Activated CD4-positive, alpha-beta T cell treated with anti-CD3 and anti-CD28 coated beads for 48 hours (primary cell): ENCODE measurements around the gene TGIF1.
"Not testable (repeated sequence)": the region's sequence is repeated elsewhere in the genome, so short reads cannot be mapped to it uniquely, and the experiment has no call there.

Experiments used
- DNase-seq: peaks from one replicate; pipeline ENCODE4 v3.0.0-alpha.2; 2020

TGIF1 gene

DNA sequence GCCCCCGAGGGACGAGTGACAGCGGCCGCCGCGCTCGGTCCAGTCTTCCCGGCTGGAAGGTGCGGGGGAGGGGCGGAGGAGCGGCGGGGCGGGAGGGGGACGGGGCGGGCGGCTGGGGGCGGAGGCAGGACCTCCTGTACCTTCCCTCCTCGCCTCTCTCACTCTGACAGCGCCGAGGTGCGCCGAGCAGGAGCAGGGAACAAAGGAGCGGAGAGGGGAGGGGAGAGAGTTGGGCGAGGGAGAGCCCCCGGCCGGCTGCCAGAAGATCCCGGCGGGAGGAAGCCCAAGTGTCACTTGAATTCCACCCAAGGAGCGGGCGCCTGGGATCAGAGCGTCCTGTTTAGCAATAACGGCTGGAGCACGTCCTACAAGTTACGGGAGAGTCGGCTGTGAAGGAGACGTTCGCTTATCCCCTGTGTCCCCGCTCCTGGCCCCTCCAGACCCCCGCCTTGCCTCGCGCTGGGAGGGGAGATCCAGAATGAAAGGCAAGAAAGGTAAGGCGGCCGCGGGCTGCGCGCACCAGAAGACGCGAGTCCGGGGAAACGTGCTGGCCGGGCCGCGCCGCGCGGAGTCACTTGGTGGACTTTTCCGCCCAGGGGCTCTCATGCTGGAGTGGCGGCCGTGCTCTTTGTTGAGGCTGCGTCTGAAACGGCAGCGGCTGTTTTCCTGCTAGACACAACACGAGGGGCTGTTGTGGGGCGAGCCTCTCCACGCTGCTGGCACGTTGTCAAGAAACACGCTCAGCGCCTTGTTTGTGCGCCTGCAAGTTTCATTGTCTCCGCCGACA is at the start of gene TGIF1:
Gene TGIF1 (plus strand): TSS at position 161 of the 787 bp plus-strand sequence. CDS start 318 bp downstream, at position 479.
- peak; percentile 72 for DNase-seq

- no peak for DNase-seq
These were observed 49.2 kb upstream of the TGIF1 start for GRCh38 chr18:3400567-3401296.

GRCh38 chr18:3401669-3402620 is 48.0 kb upstream of the TGIF1 start:
- DNase-seq = no peak

- no peak for DNase-seq
These were observed 47.0 kb upstream of the TGIF1 start for GRCh38 chr18:3402982-3403451.

- no peak for DNase-seq
These were observed 44.3 kb upstream of the TGIF1 start for GRCh38 chr18:3405713-3406112.

DNA sequence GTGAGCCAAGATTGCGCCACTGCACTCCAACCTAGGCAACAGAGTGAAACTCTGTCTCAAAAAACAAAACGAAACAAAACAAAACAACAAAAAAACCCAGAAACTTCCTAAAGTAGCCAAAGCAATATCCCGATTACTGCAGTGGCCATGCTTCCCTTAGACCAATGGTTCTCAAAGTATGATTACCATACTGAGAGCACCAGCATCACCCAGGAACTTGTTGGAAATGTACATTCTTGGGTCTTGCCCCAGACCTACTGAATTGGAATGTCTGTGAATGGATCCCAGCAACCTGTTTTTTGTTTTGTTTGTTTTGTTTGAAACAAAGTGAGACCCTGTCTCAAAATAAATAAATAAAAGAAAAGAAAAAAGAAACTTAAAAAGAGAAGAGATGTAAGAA is 41.9 kb upstream of the TGIF1 start:
- DNase-seq = no peak

GRCh38 chr18:3409811-3410210 is 40.2 kb upstream of the TGIF1 start:
- DNase-seq = no peak

DNA sequence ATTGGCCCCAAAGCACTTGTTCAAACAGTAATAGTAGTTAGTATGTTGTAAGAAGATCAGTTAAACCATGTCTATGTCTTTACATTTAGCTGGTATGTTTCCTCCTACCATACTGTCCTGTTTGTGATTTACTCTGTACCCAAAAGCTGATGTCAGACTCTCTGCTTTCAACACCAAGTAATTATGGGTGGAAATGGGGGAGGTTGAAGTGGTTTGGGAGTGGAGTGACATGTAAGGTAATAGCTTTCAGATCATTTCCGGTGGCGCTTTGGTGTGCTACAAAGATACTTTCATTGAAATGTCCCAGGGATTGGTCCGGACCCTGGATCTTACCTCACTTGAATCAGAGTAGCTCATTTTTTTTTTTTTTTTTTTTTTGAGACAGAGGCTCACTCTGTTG is 39.7 kb upstream of the TGIF1 start:
- DNase-seq = no peak

DNA sequence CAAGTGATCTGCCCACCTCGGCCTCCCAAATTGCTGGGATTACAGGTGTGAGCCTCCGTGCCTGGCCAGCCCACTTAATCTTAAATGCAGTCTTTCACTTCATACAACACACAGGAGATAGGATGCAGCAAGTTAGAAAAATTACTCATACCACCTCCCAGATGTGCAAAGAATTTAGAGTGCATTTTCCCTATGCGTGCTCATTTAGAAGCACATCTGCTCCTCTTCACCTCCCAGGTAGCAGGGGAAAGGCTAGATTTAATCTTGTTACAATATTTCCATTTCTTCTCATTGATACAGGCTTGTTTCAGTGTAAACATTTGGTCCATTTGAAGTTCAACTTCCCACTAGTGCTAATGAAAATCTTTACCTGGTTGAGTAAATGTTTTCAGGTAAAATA is 39.1 kb upstream of the TGIF1 start:
- DNase-seq = not testable (repeated sequence)

- no peak for DNase-seq
These were observed 38.6 kb upstream of the TGIF1 start for GRCh38 chr18:3411327-3411726.

GRCh38 chr18:3411854-3412268 is 38.1 kb upstream of the TGIF1 start:
- peak; percentile 31 for DNase-seq

DNA sequence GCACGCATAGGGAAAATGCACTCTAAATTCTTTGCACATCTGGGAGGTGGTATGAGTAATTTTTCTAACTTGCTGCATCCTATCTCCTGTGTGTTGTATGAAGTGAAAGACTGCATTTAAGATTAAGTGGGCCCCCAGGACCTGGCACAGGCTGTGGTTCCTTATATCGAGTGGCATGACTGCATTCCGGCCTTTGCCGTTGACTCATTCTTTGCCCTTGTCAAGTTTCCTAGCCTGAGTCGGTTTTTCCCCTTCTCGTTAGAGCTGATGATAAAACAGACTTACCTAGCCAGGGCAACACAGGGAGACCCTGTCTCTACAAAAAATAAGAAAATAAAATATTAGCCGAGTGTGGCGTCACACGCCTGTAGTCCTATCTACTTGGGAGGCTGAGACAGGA is 37.4 kb upstream of the TGIF1 start:
- DNase-seq = peak; percentile 71

- no peak for DNase-seq
These were observed 34.9 kb upstream of the TGIF1 start for GRCh38 chr18:3415110-3415509.

- DNase-seq = no peak
These were observed 31.9 kb upstream of the TGIF1 start for GRCh38 chr18:3418083-3418482.

GRCh38 chr18:3420919-3421279 is 29.1 kb upstream of the TGIF1 start:
- no peak for DNase-seq

- DNase-seq = no peak
These were observed 27.1 kb upstream of the TGIF1 start for GRCh38 chr18:3422905-3423304.

DNA sequence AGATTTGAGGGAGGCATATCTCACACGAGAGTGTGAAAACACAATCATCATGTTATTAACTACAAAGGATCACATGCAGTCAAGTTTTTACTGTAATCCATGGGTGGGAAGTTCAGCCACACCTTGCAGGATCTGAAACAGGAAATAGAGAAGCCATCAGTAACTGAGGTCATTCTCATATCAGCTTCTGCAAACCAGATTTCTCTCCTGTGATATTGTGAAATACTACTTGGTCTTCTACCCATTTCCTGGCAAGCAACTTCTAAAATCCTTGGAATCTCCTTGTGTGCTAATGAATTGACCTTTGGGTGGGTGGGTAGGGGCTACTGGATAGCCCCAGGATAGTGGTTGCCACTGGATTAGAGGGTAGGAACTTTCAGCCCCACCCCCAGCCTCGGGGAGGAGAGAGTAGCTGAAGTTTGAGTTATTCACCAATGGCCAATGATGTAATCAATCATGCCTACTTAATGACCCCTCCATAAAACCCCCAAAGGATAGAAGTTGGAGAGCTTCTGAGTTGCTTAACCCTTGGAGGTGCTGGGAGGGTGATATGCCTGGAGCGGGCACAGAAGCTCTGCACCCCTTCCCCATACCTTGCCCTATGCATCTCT is 25.6 kb upstream of the TGIF1 start:
- no peak for DNase-seq

- no peak for DNase-seq
These were observed 24.9 kb upstream of the TGIF1 start for GRCh38 chr18:3425030-3425429.

DNA sequence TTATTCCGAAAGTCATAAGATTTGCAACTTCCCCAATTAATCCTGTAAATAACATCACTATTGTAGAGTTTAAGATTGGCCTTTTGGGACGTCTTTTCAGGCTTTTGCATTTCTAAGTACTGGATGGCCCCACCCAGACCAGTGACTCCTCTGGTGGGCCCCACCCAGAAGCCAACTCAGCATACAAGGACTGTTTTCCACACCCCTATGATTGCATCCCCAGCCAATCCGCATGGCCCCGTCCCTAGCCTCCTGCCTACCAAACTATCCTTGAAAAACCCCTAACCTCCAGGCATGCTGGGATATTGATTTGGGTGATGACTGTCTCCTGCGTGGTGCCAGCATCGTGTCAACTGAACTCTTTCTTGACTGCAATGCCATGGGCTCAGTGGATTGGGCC is 24.5 kb upstream of the TGIF1 start:
- no peak for DNase-seq

- DNase-seq = no peak
These were observed 23.9 kb upstream of the TGIF1 start for GRCh38 chr18:3426074-3426473.

DNA sequence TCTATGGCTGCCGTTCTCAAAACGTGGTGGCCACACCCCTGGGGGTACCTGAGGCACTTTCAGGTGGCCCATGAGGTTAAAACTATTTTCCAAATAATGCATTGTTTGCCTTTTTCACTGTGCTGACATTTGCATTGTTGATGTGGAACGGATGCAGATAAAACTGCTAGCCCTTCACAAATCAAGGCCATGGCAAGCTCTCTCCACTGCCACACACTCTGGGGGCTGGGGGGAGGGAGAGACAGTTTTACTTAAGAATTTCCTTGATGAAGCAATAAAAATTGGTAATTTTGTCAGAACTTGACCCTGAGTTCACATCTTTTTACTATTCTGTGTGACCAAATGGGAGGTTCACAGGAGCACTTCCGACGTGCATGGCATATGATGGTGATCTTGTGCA is 22.0 kb upstream of the TGIF1 start:
- DNase-seq = no peak

DNA sequence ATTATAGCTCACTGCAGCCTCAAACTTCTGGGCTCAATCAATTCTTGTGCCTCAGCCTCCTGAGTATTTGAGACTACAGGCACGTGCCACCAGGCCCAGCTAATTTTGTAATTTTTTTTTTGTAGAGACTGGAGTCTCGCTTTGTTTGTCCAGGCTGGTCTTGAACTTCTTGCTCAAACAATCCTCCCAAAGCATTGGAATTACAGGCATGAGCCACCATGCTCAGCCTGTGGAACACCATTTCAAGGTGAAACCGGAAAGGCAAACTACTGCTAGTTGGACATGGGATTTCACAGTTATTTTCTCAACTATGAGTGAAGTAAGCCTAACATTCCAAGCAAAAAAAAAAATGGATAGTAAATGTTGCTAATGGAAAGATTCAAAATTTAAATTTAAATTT is 20.9 kb upstream of the TGIF1 start:
- DNase-seq = no peak

DNA sequence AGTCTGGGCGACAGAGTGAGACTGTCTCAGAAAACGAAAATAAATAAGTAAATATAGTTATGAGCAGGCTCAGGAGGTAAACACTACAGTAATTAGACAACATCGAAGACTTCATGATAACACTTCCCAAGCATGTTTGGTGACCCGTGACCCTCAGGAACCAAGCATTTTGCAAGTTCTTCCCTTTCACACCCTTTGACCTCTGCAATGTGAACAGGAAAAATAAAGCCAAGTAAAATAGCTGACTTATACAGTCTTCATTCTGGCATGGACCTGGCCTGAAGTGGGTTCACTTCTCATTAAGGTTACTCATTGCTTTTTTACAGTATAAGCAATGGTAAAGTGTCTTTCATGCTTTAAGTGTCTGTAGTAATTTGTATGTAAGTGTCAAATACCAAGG is 15.3 kb upstream of the TGIF1 start:
- DNase-seq = no peak
